ENCODE data around the gene STX1B.
"Not testable (repeated sequence)": the region's sequence is repeated elsewhere in the genome, so short reads cannot be mapped to it uniquely, and the experiment has no call there.

The STX1B gene

GRCh38 chr16:31010585-31011325 is at the start of gene STX1B:
Gene STX1B, minus strand, starts transcription at chr16:31010638. Its CDS starts 242 bp downstream, at chr16:31010396.
- DNase-seq: peak; percentile 63

GRCh38 chr16:31055613-31056012 is 45.2 kb upstream of the STX1B start:
- no peak for DNase-seq

- no peak for DNase-seq
Observed at GRCh38 chr16:31052114-31052513, 41.7 kb upstream of the STX1B start.

GRCh38 chr16:31050280-31051030 is 40.0 kb upstream of the STX1B start:
- DNase-seq: no peak

GRCh38 chr16:31043898-31044481 is 33.6 kb upstream of the STX1B start:
- no peak for DNase-seq

GRCh38 chr16:31043352-31043751 is 32.9 kb upstream of the STX1B start:
- no peak for DNase-seq

GRCh38 chr16:31042866-31043265 is 32.4 kb upstream of the STX1B start:
- no peak for DNase-seq

- no peak for DNase-seq
Observed at GRCh38 chr16:31038993-31039392, 28.6 kb upstream of the STX1B start.

GRCh38 chr16:31036691-31037090 is 26.3 kb upstream of the STX1B start:
- no peak for DNase-seq

GRCh38 chr16:31033709-31034492 is 23.5 kb upstream of the STX1B start:
- DNase-seq: peak; percentile 87

- peak; percentile 96 for DNase-seq
Observed at GRCh38 chr16:31032736-31033708, 22.6 kb upstream of the STX1B start, which contains the start of gene STX4. Gene STX4, plus strand, starts transcription at chr16:31033558. Its CDS starts 248 bp downstream, at chr16:31033806.

GRCh38 chr16:31031276-31031675 is 20.8 kb upstream of the STX1B start:
- no peak for DNase-seq

GRCh38 chr16:31029272-31029671 is 18.8 kb upstream of the STX1B start:
- DNase-seq: no peak

GRCh38 chr16:31025339-31025738 is 14.9 kb upstream of the STX1B start:
- no peak for DNase-seq

- DNase-seq: no peak
Observed at GRCh38 chr16:31023627-31024226, 13.3 kb upstream of the STX1B start.

GRCh38 chr16:31023252-31023602 is 12.8 kb upstream of the STX1B start:
- no peak for DNase-seq

GRCh38 chr16:31022544-31023251 is 12.3 kb upstream of the STX1B start:
- DNase-seq: no peak

GRCh38 chr16:31020536-31020935 is 10.1 kb upstream of the STX1B start:
- DNase-seq: no peak

- DNase-seq: not testable (repeated sequence)
Observed at GRCh38 chr16:31017756-31018155, 7.3 kb upstream of the STX1B start.

- DNase-seq: no peak
Observed at GRCh38 chr16:31016018-31016417, 5.6 kb upstream of the STX1B start.

- DNase-seq: not testable (repeated sequence)
Observed at GRCh38 chr16:31013292-31013691, 2.9 kb upstream of the STX1B start.
